ENCODE results near the gene GPR139.

The GPR139 gene

DNA sequence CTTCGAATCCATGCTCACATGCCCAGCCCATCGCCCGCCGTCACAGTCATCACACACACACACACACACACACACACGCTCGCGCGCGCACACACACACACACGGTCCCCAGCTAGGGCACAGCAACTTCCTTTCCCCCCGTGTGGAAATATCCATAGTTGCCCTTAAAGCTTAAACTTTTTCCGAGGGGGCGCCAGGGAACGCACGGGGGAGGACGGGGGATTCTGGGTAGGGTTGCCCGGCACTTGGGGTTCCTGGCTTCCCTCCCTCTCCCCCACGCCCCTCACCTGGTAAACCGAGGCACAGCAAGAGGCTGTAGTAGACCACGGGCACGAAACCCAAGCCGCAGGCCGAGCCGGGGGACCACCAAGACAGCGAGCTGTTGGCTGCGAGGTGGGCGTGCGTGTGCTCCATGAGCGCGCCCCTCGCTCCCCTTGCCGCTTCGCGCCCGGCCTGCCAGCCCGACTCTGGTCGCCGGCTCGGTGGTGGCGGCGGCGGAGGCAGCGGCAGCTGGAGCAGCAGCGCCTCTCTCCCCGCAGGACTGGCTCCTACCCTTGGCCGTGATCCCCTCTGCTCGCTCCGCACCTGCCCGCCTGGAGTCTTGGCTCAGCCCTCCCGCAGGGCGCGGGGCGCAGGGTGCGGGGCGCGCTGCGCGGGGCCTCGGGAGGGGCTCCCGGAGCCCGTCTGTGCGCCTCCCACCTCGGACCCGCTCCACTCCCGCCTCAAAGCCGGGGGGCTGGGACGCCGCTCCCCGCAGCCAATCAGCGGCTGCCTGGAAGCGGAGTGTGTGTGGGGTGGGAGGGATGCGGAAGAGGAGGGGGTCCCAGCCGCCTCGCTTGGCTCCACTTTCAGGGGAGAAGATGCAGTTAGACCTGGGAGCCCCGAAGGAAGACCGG lies at the start of gene GPR139:
Gene GPR139, minus strand, starts transcription at position 688 of the 896 bp plus-strand sequence. Its CDS starts 274 bp downstream, at position 414.
- DNase-seq (ENCODE audit: low read depth), result no peak

DNA sequence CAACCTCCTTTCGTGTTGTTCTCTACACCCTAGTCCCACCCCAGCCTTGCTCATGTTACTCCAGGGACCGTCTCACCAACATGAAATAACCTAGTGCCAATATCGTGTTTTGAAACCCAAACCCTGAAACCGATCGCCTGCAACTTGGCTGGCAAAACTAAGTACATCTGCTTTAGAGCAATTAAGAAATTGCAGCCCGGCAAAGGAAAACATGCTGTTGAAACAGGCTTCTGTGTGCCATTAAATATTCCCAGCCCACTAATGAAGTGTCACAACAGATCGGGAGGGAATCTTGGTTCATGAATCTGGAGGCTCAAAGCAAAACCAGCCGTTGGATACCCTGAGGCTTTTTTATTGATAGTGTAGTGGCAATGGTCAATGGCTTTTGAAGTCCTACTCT lies 48.3 kb upstream of the GPR139 start:
- no peak for DNase-seq (ENCODE audit: low read depth)

DNA sequence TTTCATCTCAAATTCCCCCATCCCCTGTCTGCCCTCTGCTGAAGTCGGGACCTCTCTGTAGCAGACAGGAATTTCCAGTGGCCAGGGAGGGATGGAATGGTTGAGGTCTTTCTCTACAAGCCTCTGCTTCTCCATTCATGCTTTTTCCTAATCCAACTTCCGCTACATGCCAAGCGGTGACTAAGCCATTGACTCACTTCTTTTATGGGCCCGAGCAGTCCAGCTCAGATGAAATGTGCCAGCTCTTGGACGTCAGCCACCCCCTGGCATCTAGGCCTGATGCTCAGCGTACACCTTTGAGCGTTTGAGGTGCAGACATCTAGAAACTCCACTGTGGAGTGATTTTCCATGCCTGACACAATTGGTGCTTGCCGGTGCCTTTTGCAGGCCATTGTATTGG lies 40.7 kb upstream of the GPR139 start:
- no peak for DNase-seq (ENCODE audit: low read depth)

DNA sequence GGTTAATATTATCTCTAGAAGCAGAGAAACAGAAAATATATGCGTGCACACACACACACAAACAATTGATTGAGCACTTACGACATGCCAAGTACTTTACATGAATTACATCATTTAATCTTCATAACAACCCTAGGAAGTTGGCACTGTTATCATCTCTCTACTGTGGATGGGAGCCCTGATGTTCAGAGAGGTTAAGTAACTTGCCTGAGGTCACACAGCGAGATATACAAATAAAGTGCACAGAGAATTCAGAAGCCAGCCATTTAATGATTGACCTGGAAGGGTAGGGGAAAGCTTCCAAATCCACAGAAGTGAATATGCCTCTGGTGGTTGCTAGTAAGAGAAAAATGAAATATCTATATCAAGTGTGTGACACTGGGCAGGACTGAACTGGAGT lies 37.5 kb upstream of the GPR139 start:
- no peak for DNase-seq (ENCODE audit: low read depth)

DNA sequence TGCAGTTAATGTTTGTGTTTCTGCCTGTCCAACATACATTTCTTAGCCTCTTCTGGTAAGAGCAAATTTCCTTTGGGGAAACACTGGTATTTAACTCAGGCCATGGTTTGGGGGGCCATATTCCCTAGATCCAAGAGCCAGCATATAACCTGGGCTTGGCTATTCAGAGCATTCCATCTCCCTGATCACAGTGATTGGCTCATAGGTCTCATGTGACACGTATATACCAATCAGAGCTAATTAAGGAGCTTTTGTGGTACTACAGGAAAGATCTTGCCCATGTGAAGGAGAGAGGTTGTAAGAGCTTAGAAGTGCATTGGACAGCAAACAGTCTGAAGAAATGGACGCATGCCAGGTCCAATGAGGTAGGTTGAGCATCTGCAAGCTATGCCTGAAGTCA lies 33.4 kb upstream of the GPR139 start:
- no peak for DNase-seq (ENCODE audit: low read depth)

DNA sequence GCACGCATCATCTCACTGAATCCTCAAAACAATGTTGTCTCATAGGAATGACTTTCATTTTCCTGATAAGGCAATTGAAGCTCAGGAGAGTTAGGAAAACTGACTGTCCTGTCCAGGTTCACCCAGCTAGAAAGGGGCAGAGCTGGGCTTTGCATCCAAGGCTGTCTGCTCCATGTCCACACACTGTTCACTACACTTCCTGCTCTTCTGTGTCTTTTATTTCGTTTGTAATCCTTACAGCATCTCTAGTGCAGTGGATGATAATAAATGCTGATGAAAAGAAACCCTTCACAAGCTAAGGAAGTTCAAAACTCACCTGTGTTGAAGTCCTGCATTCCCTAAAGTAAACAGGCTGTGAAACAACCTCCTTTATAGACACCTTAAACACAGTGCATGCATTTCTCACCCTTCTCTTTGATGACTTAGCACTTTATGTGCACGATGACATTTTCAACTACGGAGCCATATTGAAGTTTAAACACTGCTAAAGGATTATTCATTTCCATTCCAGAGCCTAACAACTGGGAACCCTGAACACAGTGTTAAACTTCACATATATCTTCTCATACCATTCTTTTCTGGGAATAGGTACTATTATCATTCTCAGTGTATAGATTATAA lies 31.0 kb upstream of the GPR139 start:
- no peak for DNase-seq (ENCODE audit: low read depth)

DNA sequence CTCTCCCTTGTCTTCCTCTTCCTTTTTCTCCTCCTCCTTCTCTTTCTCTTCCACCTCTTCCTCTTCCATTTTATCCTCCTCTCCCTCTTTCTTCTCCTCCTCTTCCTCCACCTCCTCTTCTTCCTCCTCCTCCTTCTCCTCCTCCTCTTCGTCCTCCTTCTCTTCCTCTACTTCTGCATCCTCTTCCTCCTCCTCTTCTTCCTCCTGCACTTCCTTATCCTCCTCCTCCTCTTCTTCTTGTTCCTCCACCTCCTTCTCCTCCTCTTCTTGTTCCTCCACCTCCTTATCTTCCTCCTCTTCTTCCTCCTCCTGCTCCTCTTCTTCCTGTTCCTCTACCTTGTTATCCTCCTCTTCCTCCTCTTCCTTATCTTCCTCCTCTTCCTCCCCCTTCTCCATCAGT lies 28.8 kb upstream of the GPR139 start:
- no peak for DNase-seq (ENCODE audit: low read depth)

GRCh38 chr16:20102021-20102420 lies 28.3 kb upstream of the GPR139 start:
- DNase-seq (ENCODE audit: low read depth), result no peak

DNA sequence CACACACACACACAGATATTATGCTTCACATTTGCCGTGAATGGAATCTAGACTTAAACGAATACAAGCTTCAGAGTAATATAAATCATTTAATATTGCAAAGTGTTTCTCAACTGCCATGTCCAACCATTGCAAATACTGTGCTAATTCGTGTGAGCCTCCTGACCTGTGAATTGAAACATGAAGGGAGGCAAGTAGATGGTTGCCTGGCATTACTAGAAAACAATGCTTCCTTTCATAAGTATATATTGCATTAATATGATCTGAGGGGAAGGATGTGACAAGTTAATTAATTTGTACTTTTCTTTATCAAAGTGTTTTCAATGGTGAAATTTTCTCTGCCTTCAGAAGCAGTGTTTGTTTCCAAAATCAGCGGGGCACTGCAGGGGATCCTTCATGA lies 25.7 kb upstream of the GPR139 start:
- no peak for DNase-seq (ENCODE audit: low read depth)

GRCh38 chr16:20094157-20094556 lies 20.5 kb upstream of the GPR139 start:
- no peak for DNase-seq (ENCODE audit: low read depth)

DNA sequence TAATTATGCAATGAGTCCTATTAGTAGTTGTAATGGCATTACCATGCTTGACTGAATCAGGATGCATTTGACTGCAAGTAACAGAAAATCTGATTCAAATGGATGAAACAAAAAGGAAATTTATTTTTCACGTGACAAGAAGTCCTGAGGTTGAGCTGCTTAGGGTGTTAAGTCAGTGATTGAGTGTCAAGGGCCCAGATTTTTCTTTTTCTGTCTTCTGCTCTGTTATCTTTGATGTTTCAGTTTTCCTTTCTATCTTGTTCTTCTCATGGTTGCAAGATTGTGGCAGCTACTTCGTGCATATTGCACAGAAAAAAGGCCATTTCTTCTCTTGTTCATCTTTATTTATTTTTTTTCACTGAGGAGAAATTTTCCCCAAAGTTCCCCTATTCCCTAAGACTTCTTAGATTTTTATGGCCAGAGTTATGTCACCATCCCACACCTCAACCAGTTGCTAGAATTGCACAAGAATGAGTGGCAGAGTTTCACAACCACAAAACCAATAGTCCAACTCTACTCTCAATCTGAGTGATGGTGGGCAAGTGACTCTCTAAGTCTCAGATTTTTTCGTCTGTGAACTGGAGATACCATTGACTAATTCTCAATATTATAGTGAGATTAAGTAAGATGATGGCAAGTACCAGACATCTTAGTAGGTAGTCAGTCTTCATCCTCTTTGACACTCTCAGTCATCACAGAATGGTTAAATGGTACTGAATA lies 15.7 kb upstream of the GPR139 start:
- DNase-seq (ENCODE audit: low read depth), result no peak

- DNase-seq (ENCODE audit: low read depth), result no peak
These were observed 11.0 kb upstream of the GPR139 start for GRCh38 chr16:20084624-20085226.

DNA sequence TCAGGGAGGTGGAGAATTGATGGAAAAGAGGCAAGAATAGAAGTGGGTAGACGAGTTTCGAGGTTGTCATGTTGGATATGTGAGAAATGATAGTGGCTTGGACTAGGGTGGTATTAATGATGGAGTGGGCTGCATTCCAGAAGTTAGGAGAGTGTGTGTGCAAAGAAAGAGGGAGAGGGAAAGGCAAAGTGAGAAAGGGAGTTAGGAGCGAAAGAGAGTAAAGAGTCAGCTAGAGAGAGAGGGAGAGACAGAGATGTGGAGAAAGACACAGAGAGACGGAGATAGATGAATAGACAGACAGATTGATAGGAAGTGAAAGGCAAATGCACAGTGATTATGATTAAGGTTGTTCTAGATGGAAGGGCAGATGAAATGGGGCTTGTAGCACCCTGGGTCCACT lies 5.4 kb upstream of the GPR139 start:
- DNase-seq (ENCODE audit: low read depth), result no peak

GRCh38 chr16:20075243-20075642 lies 1.6 kb upstream of the GPR139 start:
- DNase-seq (ENCODE audit: low read depth), result no peak

DNA sequence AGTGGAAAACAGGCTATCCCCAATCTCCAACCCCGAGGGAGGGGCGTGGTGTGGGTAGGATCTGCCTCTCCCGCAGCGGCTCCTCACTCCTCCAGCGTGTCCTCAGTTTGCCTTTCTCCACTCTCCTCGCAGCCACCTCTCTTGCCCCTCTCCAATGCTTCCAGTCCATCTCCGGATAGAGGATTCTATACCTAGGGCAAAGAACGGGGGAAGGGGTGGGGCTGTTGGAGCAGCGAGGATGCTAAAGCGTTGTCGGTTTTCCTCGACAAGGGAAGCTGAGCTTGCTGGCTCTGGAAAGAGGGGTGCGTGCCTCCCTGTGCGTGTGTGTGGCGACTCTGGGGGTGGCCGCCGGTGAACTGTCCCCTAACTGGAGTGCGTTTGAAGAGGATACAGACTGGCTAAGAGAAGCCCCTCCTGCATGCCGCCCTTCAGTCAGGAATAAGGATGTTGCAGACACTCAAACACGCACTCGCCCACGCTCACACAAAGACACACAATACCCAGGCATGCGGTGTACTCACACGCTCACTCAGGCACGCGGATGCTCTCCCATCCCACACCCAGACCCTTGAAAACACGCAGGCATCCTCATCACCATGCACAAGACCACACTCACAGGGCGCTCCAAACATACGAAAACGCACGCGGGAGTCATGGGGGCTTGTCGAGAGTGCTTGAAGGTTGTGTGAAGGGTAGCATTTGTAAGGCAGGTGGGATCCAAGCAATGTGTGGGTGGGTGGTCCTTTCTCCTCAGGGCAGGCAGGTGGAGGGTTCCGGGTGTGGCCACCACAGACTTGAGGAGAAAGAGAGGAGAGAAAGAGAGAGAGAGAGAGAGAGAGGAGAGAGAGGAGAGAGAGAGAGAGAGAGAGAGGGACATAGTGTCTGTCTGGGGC lies 655 bp upstream of the GPR139 start:
- no peak for DNase-seq (ENCODE audit: low read depth)

- DNase-seq (ENCODE audit: low read depth), result no peak
These were observed 852 bp downstream of the GPR139 start for GRCh38 chr16:20072874-20073202.

DNA sequence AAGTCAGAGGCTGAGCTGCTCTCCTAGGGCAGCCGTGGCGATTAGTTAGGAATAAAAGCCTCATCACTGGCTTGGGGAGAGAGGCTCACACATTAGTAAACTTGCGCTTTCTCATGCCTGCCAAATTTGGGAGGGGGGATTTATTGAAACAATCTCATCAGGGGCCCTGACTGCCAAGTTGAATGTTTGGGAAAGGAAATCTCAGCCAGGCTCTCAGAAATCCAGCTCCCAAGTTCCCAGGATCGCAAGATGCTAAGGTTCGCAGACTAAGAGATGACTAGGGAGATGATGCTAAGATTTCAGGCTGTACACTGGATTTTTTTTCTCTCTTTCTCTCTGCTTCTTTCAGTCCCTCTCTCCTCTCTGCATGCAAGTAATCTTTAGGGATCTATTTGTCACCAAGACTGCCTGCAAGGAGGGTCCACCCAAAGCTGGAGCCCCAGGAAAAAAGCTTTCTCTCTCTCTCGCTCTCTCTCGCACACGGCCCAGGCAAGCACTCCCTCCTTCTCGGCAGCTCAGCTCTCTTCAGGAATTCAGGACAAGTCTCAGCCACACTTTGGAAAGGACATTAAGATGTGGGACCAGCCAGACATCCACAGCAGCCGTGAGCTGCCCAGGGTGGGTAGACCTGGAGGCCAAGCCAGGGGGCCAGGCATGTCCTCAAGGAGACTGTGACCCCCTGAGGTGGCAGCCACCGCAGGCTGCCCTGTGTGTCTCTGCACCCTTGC lies 1.4 kb downstream of the GPR139 start:
- DNase-seq (ENCODE audit: low read depth), result no peak

DNA sequence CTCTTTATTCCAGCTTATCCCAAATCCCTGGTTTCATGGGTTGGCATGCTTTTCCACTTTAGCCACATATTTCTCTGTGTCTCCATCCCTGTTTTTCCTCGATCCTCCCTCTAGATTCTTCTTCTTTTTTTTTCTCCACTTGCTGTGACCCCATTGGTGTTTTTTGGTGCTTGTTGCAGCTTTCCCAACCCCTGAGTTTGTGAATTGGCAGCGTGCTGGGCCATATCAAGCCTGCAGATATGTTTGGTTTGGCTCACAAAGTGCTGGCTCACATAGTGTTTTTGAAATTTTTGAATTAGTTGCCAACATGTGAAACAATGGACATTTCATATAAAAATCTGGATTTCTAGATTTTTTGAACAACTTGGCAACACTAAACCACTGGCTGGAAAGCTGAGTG lies 8.8 kb downstream of the GPR139 start:
- DNase-seq (ENCODE audit: low read depth), result no peak

- no peak for DNase-seq (ENCODE audit: low read depth)
These were observed 9.2 kb downstream of the GPR139 start for GRCh38 chr16:20064520-20064919.

DNA sequence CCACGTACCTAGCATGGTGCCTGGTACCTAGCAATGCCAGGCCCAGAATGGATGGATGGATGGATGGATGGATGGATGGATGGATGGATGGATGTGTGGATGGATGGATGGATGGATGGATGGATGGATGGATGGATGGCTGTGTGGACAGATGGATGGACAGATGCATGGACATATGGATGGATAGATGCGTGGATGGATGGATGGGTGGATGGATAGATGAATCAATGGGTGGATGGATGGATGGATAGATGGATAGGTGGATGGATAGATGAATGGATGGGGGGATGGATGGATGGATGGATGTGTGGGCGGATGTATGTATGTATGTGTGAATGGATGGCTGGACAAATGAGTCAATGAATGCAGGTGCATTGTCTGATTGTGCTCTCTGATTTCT lies 12.6 kb downstream of the GPR139 start:
- DNase-seq (ENCODE audit: low read depth), result no peak

DNA sequence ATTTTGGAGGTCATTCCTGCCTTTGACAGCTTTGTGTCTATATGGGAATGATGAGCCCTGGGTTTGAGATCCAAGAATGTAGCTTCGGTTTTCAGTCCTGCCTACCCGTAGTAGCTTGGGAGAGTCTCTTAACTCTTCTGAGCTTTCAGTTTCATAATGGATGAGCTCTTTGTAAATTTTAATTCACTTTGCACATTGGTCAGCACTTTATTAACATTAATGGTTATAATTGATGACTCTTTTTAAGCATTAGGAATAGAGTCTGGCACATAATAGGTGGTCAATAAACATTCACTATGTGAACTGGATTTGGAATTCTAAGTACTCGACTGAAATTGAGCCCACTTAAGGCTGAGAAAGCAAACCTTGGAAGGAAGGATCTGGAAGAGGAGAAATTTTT lies 17.3 kb downstream of the GPR139 start:
- no peak for DNase-seq (ENCODE audit: low read depth)

Data from activated T-cell treated with anti-CD3 and anti-CD28 coated beads for 1 hour (primary cell).